H1 (cell line): ENCODE measurements around the gene SLC35F3. TPM values are rescaled to one million over a fixed set of nuclear protein-coding genes. Genes with fewer than 3 reads are reported as not detected.

Experiments
- CTCF ChIA-PET: fragments of 300-600 bp; sonication (Branson Sonifier 250); formaldehyde crosslinking; loops from one replicate; lab custom pipeline; 2021; ENCODE audit not compliant: partially characterized antibody; lab: Charles Lee
- POLR2A ChIA-PET: fragments of 300-600 bp; sonication (Branson Sonifier 250); formaldehyde crosslinking; loops from one replicate; lab custom pipeline; 2021; ENCODE audit warnings: inconsistent platforms; ENCODE audit not compliant: partially characterized antibody; lab: Charles Lee
- DNase-seq, 2 experiments: peaks; one replicate each; pipeline versions ENCODE4 v3.0.0 to v3.0.0-alpha.2; 2010 to 2022; ENCODE audit warnings: low spot score in 2 of 2, low read depth in 1 of 2, mixed read lengths in 1 of 2
- FAIRE-seq: peaks from 2 replicates; lab custom pipeline; 2011; peaks lifted over from hg19 to GRCh38; lab: Jason Lieb, UNC
- H2AFZ ChIP-seq: 2 replicates; pipeline ENCODE4 v1.8.1; 2012; ENCODE audit warnings: low read length, inconsistent platforms
- H2AK5ac ChIP-seq: 2 replicates; pipeline ENCODE4 v1.6.1; 2013; ENCODE audit warnings: low read depth, low read length
- H2BK120ac ChIP-seq: replicated peaks from 2 replicates; pipeline ENCODE3; 2013; ENCODE audit warnings: low read depth, low read length, inconsistent platforms
- H2BK12ac ChIP-seq: 2 replicates; pipeline ENCODE4 v1.6.1; 2013; ENCODE audit warnings: low read depth, low read length
- H2BK15ac ChIP-seq: 2 replicates; pipeline ENCODE4 v1.6.1; 2013; ENCODE audit warnings: low read length
- H2BK20ac ChIP-seq: 2 replicates; pipeline ENCODE4 v1.6.1; 2013; ENCODE audit warnings: low read length
- H2BK5ac ChIP-seq: 2 replicates; pipeline ENCODE4 v1.6.1; 2013; ENCODE audit warnings: low read depth, low read length
- H3K14ac ChIP-seq: 2 replicates; pipeline ENCODE4 v1.6.1; 2013; ENCODE audit warnings: inconsistent platforms; ENCODE audit not compliant: insufficient read length
- H3K18ac ChIP-seq: 2 replicates; pipeline ENCODE4 v1.6.1; 2013; ENCODE audit warnings: low read length; ENCODE audit errors: extremely low read depth
- H3K23ac ChIP-seq: 2 replicates; pipeline ENCODE4 v1.6.1; 2013; ENCODE audit warnings: inconsistent platforms; ENCODE audit not compliant: insufficient read length
- H3K23me2 ChIP-seq: 2 replicates; pipeline ENCODE4 v1.6.1; 2013; ENCODE audit warnings: low read depth, low read length
- H3K27ac ChIP-seq: 2 replicates; pipeline ENCODE4 v1.6.1; 2011; ENCODE audit warnings: low read depth, low read length, inconsistent platforms
- H3K27me3 ChIP-seq, 4 experiments: replicated peaks in 1 of 4; 1 replicate in 1 of 4; 2 replicates in 3 of 4; pipeline versions ENCODE4 v1.6.1 to v1.8.1; 2011 to 2013; ENCODE audit warnings: low read length in 3 of 4, mild to moderate bottlenecking in 3 of 4, inconsistent platforms in 2 of 4, mixed read lengths in 2 of 4, moderate library complexity in 1 of 4; ENCODE audit not compliant: control insufficient read depth in 3 of 4, insufficient read depth in 3 of 4; ENCODE audit errors: extremely low read depth in 1 of 4
- H3K36me3 ChIP-seq, 4 experiments: 2 replicates each; pipeline versions ENCODE4 v1.6.1 to v1.8.1; 2011 to 2013; ENCODE audit warnings: mild to moderate bottlenecking in 4 of 4, low read length in 3 of 4, moderate library complexity in 2 of 4, control low read depth in 1 of 4, inconsistent platforms in 1 of 4; ENCODE audit not compliant: insufficient read depth in 4 of 4, control insufficient read depth in 2 of 4
- H3K4ac ChIP-seq: replicated peaks from 2 replicates; pipeline ENCODE3; 2013; ENCODE audit warnings: low read length, low read depth, mixed read lengths, inconsistent platforms; ENCODE audit not compliant: insufficient read length
- H3K4me1 ChIP-seq, 4 experiments: replicated peaks in 1 of 4; 1 replicate in 1 of 4; 2 replicates in 3 of 4; pipeline versions ENCODE4 v1.6.1 to v1.8.1; 2011 to 2013; ENCODE audit warnings: low read length in 3 of 4, inconsistent platforms in 2 of 4, mixed read lengths in 1 of 4; ENCODE audit not compliant: insufficient read depth in 4 of 4, control insufficient read depth in 3 of 4
- H3K4me2 ChIP-seq, 2 experiments: 2 replicates each; pipeline versions ENCODE4 v1.6.1 to v1.8.1; 2011 to 2013; ENCODE audit warnings: low read depth in 2 of 2, low read length in 2 of 2, control low read depth in 1 of 2, inconsistent platforms in 1 of 2, mild to moderate bottlenecking in 1 of 2; ENCODE audit not compliant: insufficient read depth in 1 of 2
- H3K4me3 ChIP-seq, 4 experiments: fragments of 200-600, 300-600 bp in 1 of 4; sonication (generic), shearing (Covaris generic), sonication (Bioruptor Twin) in 1 of 4; 2 replicates each; pipeline versions ENCODE4 v1.5.1 to v1.8.1; 2011 to 2016; ENCODE audit warnings: low read length in 4 of 4, low read depth in 3 of 4, control low read depth in 2 of 4, inconsistent platforms in 2 of 4, mild to moderate bottlenecking in 2 of 4, mixed read lengths in 1 of 4, moderate library complexity in 1 of 4; ENCODE audit not compliant: insufficient read depth in 2 of 4; ENCODE audit errors: extremely low read depth in 1 of 4
- H3K56ac ChIP-seq: replicated peaks from 2 replicates; pipeline ENCODE3; 2013; ENCODE audit warnings: low read depth, mild to moderate bottlenecking, mixed read lengths, low read length, inconsistent platforms; ENCODE audit not compliant: insufficient read length
- H3K79me1 ChIP-seq: 2 replicates; pipeline ENCODE4 v1.6.1; 2013; ENCODE audit warnings: low read depth, low read length, control low read depth
- H3K79me2 ChIP-seq, 2 experiments: 2 replicates each; pipeline versions ENCODE4 v1.6.1 to v1.8.1; 2012 to 2013; ENCODE audit warnings: low read length in 2 of 2, mild to moderate bottlenecking in 2 of 2, inconsistent platforms in 1 of 2; ENCODE audit not compliant: insufficient read depth in 2 of 2, control insufficient read depth in 1 of 2
- H3K9ac ChIP-seq, 4 experiments: replicated peaks in 1 of 4; 1 replicate in 1 of 4; 2 replicates in 3 of 4; pipeline versions ENCODE4 v1.6.1 to v1.8.1; 2011 to 2013; ENCODE audit warnings: low read depth in 3 of 4, low read length in 3 of 4, control low read depth in 2 of 4, mild to moderate bottlenecking in 2 of 4, moderate library complexity in 2 of 4, inconsistent platforms in 1 of 4; ENCODE audit errors: extremely low read depth in 1 of 4
- H3K9me3 ChIP-seq, 2 experiments: 2 replicates each; pipeline versions ENCODE4 v1.6.1 to v1.8.1; 2012 to 2013; ENCODE audit warnings: mild to moderate bottlenecking in 2 of 2, moderate library complexity in 2 of 2, control low read depth in 1 of 2, inconsistent platforms in 1 of 2, low read depth in 1 of 2, low read length in 1 of 2, mixed read lengths in 1 of 2; ENCODE audit not compliant: insufficient read depth in 2 of 2
- H4K20me1 ChIP-seq, 2 experiments: replicated peaks in 1 of 2; 2 replicates each; pipeline versions ENCODE3 to v1.8.1; 2011 to 2013; ENCODE audit warnings: inconsistent platforms in 2 of 2, low read length in 2 of 2, mild to moderate bottlenecking in 1 of 2; ENCODE audit not compliant: insufficient read depth in 2 of 2, control insufficient read depth in 1 of 2
- H4K5ac ChIP-seq: 2 replicates; pipeline ENCODE4 v1.6.1; 2013; ENCODE audit warnings: low read length, low read depth, mixed read lengths, inconsistent platforms; ENCODE audit not compliant: insufficient read length
- H4K8ac ChIP-seq: 2 replicates; pipeline ENCODE4 v1.8.0; 2013; ENCODE audit warnings: mild to moderate bottlenecking, moderate library complexity, low read length, inconsistent platforms; ENCODE audit not compliant: insufficient read depth; ENCODE audit errors: extremely low read depth
- H4K91ac ChIP-seq: replicated peaks from 2 replicates; pipeline ENCODE3; 2013; ENCODE audit warnings: low read length, mixed read lengths, inconsistent platforms; ENCODE audit not compliant: insufficient read length
- BRCA1 ChIP-seq: IDR thresholded peaks from 2 replicates; pipeline ENCODE4 v1.6.1; 2012; ENCODE audit warnings: low read depth, low read length, improper control_type of control experiment
- CREB1 ChIP-seq: IDR thresholded peaks from 2 replicates; pipeline ENCODE4 v1.6.1; 2012; ENCODE audit warnings: inconsistent platforms
- EP300 ChIP-seq, 2 experiments: IDR thresholded peaks; 1 replicate in 1 of 2; 2 replicates in 1 of 2; pipeline ENCODE4 v1.6.1; 2011 to 2012; ENCODE audit warnings: low read depth in 2 of 2, low read length in 2 of 2, mild to moderate bottlenecking in 2 of 2, borderline replicate concordance in 1 of 2, inconsistent platforms in 1 of 2, moderate library complexity in 1 of 2
- FOSL1 ChIP-seq: IDR thresholded peaks from 2 replicates; pipeline ENCODE4 v1.6.1; 2011; ENCODE audit warnings: mild to moderate bottlenecking, low read depth, low read length, moderate library complexity; ENCODE audit not compliant: insufficient read depth
- HDAC2 ChIP-seq, 2 experiments: fragments of 300-600 bp in 1 of 2; sonication (generic) in 1 of 2; IDR thresholded peaks; 2 replicates each; pipeline ENCODE4 v1.6.1; 2011 to 2012; ENCODE audit warnings: low read depth in 2 of 2, low read length in 2 of 2, mild to moderate bottlenecking in 2 of 2, moderate library complexity in 2 of 2, borderline replicate concordance in 1 of 2, inconsistent platforms in 1 of 2
- JUN ChIP-seq: IDR thresholded peaks from 2 replicates; pipeline ENCODE4 v1.6.1; 2011; ENCODE audit warnings: low read depth, mild to moderate bottlenecking, improper control_type of control experiment, low read length
- KDM1A ChIP-seq: fragments of 200-600, 300-600 bp; sonication (generic); IDR thresholded peaks from 2 replicates; pipeline ENCODE4 v1.7.1; 2016; ENCODE audit warnings: mild to moderate bottlenecking, low read length, borderline replicate concordance
- NANOG ChIP-seq: IDR thresholded peaks from 2 replicates; pipeline ENCODE4 v1.6.1; 2011; ENCODE audit warnings: low read length, low read depth, mild to moderate bottlenecking, inconsistent platforms; ENCODE audit not compliant: insufficient read depth, poor library complexity, severe bottlenecking
- RNF2 ChIP-seq: fragments of 200-900, 300-1000 bp; sonication (generic); IDR thresholded peaks from 2 replicates; pipeline ENCODE4 v1.7.1; 2016; ENCODE audit warnings: borderline replicate concordance, low read depth, mild to moderate bottlenecking, antibody characterized with exemption, low read length; ENCODE audit not compliant: poor library complexity, severe bottlenecking; ENCODE audit errors: missing control alignments
- RXRA ChIP-seq: IDR thresholded peaks from 2 replicates; pipeline ENCODE4 v1.6.1; 2011; ENCODE audit warnings: low read depth, mild to moderate bottlenecking, low read length, moderate library complexity; ENCODE audit not compliant: insufficient read depth
- SP4 ChIP-seq: IDR thresholded peaks from 2 replicates; pipeline ENCODE4 v1.6.1; 2012; ENCODE audit warnings: low read length, inconsistent platforms
- TBP ChIP-seq: IDR thresholded peaks from 2 replicates; pipeline ENCODE4 v1.6.1; 2011; ENCODE audit warnings: low read depth, low read length, improper control_type of control experiment
- WGBS, 2 experiments: shearing (Covaris generic) in 1 of 2; methylation state at CpG; one replicate each; pipeline versions ENCODE4 v1.1.6 to v1.1.7; 2013 to 2015; ENCODE audit warnings: low lambda C conversion rate in 2 of 2, mixed read lengths in 2 of 2, inconsistent platforms in 1 of 2, low coverage in 1 of 2, missing lambda C conversion rate in 1 of 2; ENCODE audit not compliant: insufficient replicate concordance in 2 of 2, insufficient coverage in 1 of 2, insufficient read length in 1 of 2; ENCODE audit errors: extremely low coverage in 1 of 2, missing lambda C conversion rate in 1 of 2; 5-methylcytosine and 5-hydroxymethylcytosine counted together
- polyA plus RNA-seq, 7 experiments: library from polyadenylated mRNA; depleted of rRNA in 3 of 7; stranded (reverse) in 5 of 7; unstranded in 2 of 7; fragments of >200 nt in 5 of 7; fragments of 200-250 nt in 2 of 7; gene quantifications; 1 replicate in 5 of 7; 2 replicates in 1 of 7; 4 replicates in 1 of 7; pipeline versions ENCODE4 v1.2.1 to v1.2.3, GENCODE V29; 2011 to 2013; ENCODE audit warnings: missing spikeins in 2 of 7, mixed read lengths in 2 of 7
- total RNA-seq: library from RNA; stranded (reverse); fragmentation: NEBNext Ultra II Directional; extraction: Animal tissue kit (Norgen Biotek cat#: 25700); gene quantifications from 2 replicates; pipeline ENCODE4 v1.2.1, GENCODE V29; 2021
- TF ChIP-seq, protein P1 (sequence below): IDR thresholded peaks from 2 replicates; pipeline ENCODE4 v1.6.1; 2012; ENCODE audit warnings: inconsistent platforms

SLC35F3 gene
- total and polyA plus RNA-seq, 2 of the 8 experiments (the other 6 are each of a cell fraction or from before 2014, with no cell fraction given), result 0.78 to 1.2 TPM

DNA sequence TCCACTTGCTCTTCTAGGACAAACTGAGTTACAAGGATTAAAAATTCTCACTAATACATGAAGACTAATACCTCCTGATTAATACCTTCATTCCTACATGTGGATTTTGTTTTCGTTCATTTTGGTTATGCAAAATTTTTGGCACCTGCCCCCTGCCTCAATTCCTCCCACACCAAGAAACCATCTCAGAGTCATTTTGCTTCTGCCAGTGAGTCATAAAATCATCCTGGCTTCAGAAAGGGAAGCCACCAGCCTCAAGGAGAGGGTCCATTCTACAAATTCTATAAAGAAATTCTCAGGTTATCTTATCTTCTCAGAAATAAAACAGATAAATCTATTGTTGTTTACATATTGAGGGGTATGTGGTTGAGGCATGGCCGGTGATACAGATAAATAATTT, 365.6 kb downstream of the SLC35F3 start:
- H2AFZ ChIP-seq, result no peak overlapping the region
- no peak overlapping the region for H4K91ac ChIP-seq
- no peak overlapping the region for H2BK12ac ChIP-seq
- H3K4me3 ChIP-seq, result no peak overlapping the region
- no peak overlapping the region for H2AK5ac ChIP-seq
- no peak overlapping the region for H3K4me2 ChIP-seq
- H3K23me2 ChIP-seq, result no peaks in the 10 kb centered on the region
- FAIRE-seq (no peak), DNase-seq (no peak)
- H3K9me3 ChIP-seq, result peaks cover 3 to 12% of the 10 kb centered on the region in 2 experiments; a peak in 2 of 4 replicates
- no peak overlapping the region for H4K8ac ChIP-seq
- no peaks in the 10 kb centered on the region for H3K36me3 ChIP-seq
- H3K18ac ChIP-seq, result no peak overlapping the region
- no peak overlapping the region for H4K5ac ChIP-seq
- H3K9ac ChIP-seq, result no peak overlapping the region
- no peaks in the 10 kb centered on the region for H3K27me3 ChIP-seq
- H3K79me1 ChIP-seq, result no peaks in the 10 kb centered on the region
- H3K23ac ChIP-seq, result no peak overlapping the region
- H3K79me2 ChIP-seq, result no peaks in the 10 kb centered on the region
- H3K56ac ChIP-seq, result no peak overlapping the region
- H3K4me1 ChIP-seq, result no peaks in the 10 kb centered on the region
- H2BK5ac ChIP-seq, result no peak overlapping the region
- TF ChIP-seq RXRA (no peak), NANOG (no peak), CREB1 (no peak), TBP (no peak), RNF2 (no peak), HDAC2 (IDR thresholded peaks at IDR 0.05; ENCODE audit: borderline replicate concordance in 1 of 2, low read depth in 2 of 2, low read length in 2 of 2) (no peak), FOSL1 (no peak), EP300 (IDR thresholded peaks at IDR 0.05; ENCODE audit: borderline replicate concordance in 1 of 2, low read depth in 2 of 2, low read length in 2 of 2) (no peak), BRCA1 (no peak), JUN (no peak), KDM1A (no peak), SP4 (no peak)
- TF ChIP-seq, protein P1, sequence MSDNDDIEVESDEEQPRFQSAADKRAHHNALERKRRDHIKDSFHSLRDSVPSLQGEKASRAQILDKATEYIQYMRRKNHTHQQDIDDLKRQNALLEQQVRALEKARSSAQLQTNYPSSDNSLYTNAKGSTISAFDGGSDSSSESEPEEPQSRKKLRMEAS, result no peak
- H2BK15ac ChIP-seq, result no peak overlapping the region
- no peak overlapping the region for H2BK120ac ChIP-seq
- H3K14ac ChIP-seq, result no peak overlapping the region
- no peak overlapping the region for H3K4ac ChIP-seq
- 93% methylated on average over 2 of the region's 2 CpGs; no CpG with 5 or more reads in 1 of the 2 experiments for WGBS, 2 experiments
- ChIA-PET POLR2A (no interaction called here), CTCF (interaction anchor here (0.7 to 1.4 kb wide), 2 partner anchors 39 to 40 kb away, joined by 3 to 6 read pairs; no protein-coding TSS in a partner anchor)
- no peaks in the 10 kb centered on the region for H4K20me1 ChIP-seq
- no peak overlapping the region for H2BK20ac ChIP-seq
- no peak overlapping the region for H3K27ac ChIP-seq
